Measurements from ENCODE around the gene ADPRM.

ADPRM gene

GRCh38 chr17:10653987-10654386, 43.4 kb upstream of the ADPRM start:
- TF ChIP-seq, protein P1, sequence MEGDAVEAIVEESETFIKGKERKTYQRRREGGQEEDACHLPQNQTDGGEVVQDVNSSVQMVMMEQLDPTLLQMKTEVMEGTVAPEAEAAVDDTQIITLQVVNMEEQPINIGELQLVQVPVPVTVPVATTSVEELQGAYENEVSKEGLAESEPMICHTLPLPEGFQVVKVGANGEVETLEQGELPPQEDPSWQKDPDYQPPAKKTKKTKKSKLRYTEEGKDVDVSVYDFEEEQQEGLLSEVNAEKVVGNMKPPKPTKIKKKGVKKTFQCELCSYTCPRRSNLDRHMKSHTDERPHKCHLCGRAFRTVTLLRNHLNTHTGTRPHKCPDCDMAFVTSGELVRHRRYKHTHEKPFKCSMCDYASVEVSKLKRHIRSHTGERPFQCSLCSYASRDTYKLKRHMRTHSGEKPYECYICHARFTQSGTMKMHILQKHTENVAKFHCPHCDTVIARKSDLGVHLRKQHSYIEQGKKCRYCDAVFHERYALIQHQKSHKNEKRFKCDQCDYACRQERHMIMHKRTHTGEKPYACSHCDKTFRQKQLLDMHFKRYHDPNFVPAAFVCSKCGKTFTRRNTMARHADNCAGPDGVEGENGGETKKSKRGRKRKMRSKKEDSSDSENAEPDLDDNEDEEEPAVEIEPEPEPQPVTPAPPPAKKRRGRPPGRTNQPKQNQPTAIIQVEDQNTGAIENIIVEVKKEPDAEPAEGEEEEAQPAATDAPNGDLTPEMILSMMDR (IDR thresholded peaks at IDR 0.05; ENCODE audit: control insufficient read depth, extremely low read depth, insufficient read depth), result no peak
- no peak for DNase-seq (ENCODE audit: low read depth)
- no peak overlapping the region for H3K4me3 ChIP-seq (ENCODE audit: low read depth, low read length)

DNA sequence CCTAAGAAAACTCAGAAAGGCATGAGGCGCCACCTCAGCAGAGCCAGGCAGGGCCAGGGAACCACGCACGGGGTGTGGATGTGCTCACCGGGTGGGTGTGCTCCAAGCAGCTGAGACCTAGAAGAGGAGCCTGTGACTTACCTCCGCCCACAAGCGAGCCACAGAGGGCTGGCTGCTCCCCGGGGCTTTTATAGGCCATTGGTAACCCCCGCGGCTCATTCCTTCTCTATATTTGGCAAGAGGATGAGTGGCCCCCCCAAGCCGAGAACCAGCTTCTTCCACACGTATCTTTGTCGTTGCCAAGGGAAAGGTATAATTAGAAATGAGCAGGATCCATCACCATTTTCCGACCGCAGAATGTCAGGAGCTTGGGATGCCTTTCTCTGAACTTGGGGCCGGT, 40.2 kb upstream of the ADPRM start, which contains the start of gene MYH3:
MYH3 (minus strand) TSS at position 162 of the 400 bp plus-strand sequence. CDS start 2,245 bp downstream, outside the sequence.
- no peak for DNase-seq (ENCODE audit: low read depth)
- TF ChIP-seq, protein P1 (IDR thresholded peaks at IDR 0.05; ENCODE audit: control insufficient read depth, extremely low read depth, insufficient read depth), result no peak
- no peak within 1 kb of the TSS for H3K4me3 ChIP-seq (ENCODE audit: low read depth, low read length)

- no peak overlapping the region for H3K4me3 ChIP-seq (ENCODE audit: low read depth, low read length)
- DNase-seq (ENCODE audit: low read depth), result no peak
- TF ChIP-seq, protein P1 (IDR thresholded peaks at IDR 0.05; ENCODE audit: control insufficient read depth, extremely low read depth, insufficient read depth), result no peak
Measured at GRCh38 chr17:10657879-10658278, 39.5 kb upstream of the ADPRM start.

DNA sequence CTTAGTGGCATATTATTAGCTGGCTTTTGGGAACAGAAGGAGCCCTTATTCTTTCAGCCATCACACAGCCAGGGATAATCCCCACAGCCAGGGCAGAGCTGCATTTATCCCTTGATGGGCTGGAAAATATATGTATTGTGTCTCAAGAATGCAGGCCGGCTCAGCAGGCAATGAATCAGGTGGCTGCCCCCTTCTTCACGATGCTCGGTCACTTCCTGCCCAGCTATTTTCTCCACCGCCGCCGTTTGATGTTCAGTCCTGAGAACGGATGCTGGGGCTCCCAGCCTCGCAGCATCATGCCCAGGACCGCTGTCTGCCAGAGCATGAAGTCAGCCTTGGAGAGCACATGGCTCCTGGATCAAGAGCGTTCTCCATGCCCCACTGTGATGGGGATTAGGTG, 36.0 kb upstream of the ADPRM start:
- H3K4me3 ChIP-seq (ENCODE audit: low read depth, low read length), result no peak overlapping the region
- DNase-seq (ENCODE audit: low read depth), result no peak
- TF ChIP-seq, protein P1 (IDR thresholded peaks at IDR 0.05; ENCODE audit: control insufficient read depth, extremely low read depth, insufficient read depth), result no peak

DNA sequence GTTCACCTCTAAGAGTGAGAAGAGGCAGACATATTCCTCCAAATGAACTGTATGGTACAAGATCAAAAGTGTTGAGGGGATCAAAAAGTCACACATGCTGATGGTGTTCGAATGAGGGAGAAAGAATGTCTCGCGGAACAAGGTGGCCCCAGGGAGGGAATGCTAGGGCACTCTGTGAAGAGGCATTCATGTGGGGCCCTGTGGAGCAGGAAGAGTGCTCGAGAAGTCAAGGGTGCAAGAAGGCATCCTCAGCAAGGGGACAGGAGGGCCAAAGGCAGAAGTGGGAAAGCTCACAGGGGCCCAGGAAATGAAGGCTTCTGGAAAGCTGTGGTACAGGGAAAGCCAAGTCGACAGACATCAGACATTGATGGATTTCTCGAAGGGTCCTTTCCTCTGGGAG, 34.2 kb upstream of the ADPRM start:
- TF ChIP-seq, protein P1 (IDR thresholded peaks at IDR 0.05; ENCODE audit: control insufficient read depth, extremely low read depth, insufficient read depth), result no peak
- H3K4me3 ChIP-seq (ENCODE audit: low read depth, low read length), result no peak overlapping the region
- DNase-seq (ENCODE audit: low read depth), result no peak

DNA sequence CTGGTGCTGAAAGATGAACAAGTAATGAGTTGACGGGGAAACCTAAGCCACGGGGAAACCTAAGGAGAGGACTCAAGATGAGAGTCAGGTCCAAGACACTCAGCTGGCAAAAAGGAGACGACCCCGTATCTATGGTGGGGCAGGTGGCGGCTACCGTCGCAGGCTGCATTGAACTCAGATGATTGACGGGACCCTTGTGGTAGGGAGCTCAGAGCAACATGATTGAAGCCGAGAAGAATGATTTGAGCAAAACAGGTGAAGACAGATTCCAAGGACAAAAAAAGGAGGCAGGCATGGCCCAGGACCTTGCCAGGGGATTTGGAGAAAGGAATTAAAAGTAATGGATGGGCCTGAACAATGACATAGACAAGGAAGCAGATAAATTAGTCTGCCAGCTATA, 32.8 kb upstream of the ADPRM start:
- H3K4me3 ChIP-seq (ENCODE audit: low read depth, low read length), result no peak overlapping the region
- no peak for DNase-seq (ENCODE audit: low read depth)
- TF ChIP-seq, protein P1 (IDR thresholded peaks at IDR 0.05; ENCODE audit: control insufficient read depth, extremely low read depth, insufficient read depth), result no peak

GRCh38 chr17:10666906-10667305, 30.5 kb upstream of the ADPRM start:
- no peak for DNase-seq (ENCODE audit: low read depth)
- TF ChIP-seq, protein P1 (IDR thresholded peaks at IDR 0.05; ENCODE audit: control insufficient read depth, extremely low read depth, insufficient read depth), result no peak
- no peak overlapping the region for H3K4me3 ChIP-seq (ENCODE audit: low read depth, low read length)

Data from LNCaP clone FGC (cell line).